HS-5 (cell line): ENCODE measurements around the gene DEFB123.
"Not testable (repeated sequence)": the region's sequence is repeated elsewhere in the genome, so short reads cannot be mapped to it uniquely, and the experiment has no call there.

Source experiments
- DNase-seq: peaks from one replicate; pipeline ENCODE4 v3.0.0-alpha.2; 2012; ENCODE audit warnings: low read depth

The DEFB123 gene, protein sequence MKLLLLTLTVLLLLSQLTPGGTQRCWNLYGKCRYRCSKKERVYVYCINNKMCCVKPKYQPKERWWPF

DNA sequence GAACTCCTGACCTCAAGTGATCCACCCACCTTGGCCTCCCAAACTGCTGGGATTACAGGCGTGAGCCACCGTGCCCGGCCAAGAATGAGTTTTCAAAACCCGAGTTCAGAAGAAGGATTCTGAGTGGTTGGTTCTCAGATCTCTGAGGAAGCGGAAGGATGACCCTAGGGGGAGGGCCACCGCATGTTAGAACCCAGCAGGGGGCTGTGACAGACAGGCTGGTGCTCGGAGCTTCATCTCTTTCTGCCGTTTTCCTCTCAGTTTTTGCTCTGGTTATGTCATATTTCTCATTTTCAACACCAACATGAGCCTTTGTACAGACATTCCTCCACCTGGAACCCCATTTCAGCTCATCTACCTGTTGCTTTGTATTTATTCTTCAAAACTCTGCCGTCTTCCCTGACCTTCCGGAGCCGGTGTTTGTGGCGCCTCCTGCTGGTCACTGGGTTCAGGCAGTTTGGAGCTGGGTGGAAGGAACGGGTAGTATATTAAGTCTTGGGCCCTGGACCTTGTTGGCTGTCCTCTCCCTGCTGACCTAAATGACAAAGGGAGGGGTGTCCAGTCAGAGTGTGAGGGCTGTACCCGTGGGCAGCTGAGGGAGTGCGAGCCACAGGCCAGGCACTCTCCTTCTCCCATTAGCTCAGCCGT lies at the start of gene DEFB123:
Gene DEFB123 (plus strand): TSS at position 621 of the 648 bp plus-strand sequence. CDS start 67 bp downstream, outside the sequence.
- DNase-seq = no peak

- DNase-seq = no peak
Measured at GRCh38 chr20:31392836-31393235, 47.6 kb upstream of the DEFB123 start.

DNA sequence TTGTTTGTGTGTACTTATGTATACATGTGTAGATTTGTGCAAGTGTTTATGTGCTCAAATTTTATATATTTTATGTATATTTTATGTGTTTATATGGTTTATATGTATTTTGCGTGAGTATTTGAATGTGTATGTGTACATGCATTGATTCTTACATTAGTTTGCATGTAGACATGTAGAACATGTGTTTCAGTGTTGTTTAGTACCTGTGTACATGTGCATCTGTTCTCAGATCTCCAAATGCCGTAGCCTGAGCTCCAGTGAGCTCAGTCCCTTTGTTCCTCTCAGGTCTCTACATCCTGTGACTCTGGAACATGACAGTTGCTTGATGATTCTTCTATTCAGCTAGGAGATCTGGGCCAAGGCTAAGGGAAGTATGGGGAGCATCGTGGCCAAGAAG lies 45.5 kb upstream of the DEFB123 start:
- DNase-seq = no peak

DNA sequence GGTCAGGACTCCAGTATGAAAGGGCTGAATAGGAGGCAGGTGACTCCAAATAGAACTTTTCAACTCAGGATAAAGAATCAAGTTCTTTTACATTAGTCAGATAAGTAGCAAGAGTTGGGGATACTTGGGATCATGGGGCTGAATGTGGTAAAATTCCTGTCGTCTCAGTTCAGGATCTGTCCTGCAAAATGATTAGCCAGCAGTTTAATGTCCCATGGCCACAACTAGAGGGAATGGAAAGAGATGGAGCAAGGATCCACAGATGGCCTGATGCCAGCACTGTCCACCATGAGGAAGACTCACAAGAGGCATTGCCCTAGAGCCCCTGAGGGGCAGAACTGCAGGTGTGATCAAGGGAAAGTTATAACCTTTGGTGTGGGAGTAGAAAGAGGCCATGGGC lies 36.5 kb upstream of the DEFB123 start:
- no peak for DNase-seq

- DNase-seq = no peak
Measured at GRCh38 chr20:31406115-31406514, 34.3 kb upstream of the DEFB123 start, which contains the start of gene DEFB121. Gene DEFB121, minus strand, starts transcription at chr20:31406215. Its CDS starts 63 bp downstream, at chr20:31406152.

- DNase-seq = no peak
Measured at GRCh38 chr20:31410011-31410410, 30.4 kb upstream of the DEFB123 start.

GRCh38 chr20:31414381-31414780 lies 26.1 kb upstream of the DEFB123 start:
- no peak for DNase-seq

- no peak for DNase-seq
Measured at GRCh38 chr20:31415653-31416052, 24.8 kb upstream of the DEFB123 start.

DNA sequence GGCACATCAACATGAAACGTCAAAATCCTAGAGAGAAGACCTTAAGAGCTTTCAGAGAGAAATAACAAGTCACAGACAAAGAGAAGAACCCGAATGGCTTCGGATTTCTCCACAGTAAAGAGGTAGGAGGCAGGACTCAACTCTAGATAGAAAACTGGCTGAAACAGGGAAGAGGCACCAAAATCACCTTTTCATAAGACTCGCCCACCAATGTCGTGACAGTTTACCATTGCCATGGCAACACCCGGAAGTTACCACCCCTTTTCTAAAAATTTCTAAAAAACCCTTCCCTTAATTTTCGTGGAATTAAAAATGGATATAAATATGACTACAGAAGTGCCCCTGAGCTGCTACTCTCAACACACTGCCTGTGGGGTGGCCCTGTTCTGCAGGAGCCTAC lies 22.1 kb upstream of the DEFB123 start:
- no peak for DNase-seq

DNA sequence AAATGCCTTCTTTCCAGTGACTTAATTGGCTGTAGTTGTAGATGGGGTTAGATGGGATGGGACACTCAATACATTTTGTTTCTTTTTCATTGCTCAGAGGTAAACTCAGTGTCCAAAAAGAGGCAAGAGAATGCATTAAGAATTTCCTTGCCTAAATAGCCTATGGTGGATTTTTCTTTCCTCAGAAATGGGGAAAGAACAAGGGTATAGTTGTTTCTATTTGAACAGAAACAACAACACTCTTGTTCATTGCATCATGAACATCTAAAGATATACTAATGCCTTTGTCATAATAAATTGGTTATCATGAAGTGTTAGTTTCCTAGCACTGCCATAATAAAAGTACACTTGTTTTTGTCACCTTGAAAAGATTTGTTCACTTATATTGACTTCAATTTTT lies 14.6 kb upstream of the DEFB123 start:
- no peak for DNase-seq

GRCh38 chr20:31426891-31427551 lies 13.4 kb upstream of the DEFB123 start:
- not testable (repeated sequence) for DNase-seq

DNA sequence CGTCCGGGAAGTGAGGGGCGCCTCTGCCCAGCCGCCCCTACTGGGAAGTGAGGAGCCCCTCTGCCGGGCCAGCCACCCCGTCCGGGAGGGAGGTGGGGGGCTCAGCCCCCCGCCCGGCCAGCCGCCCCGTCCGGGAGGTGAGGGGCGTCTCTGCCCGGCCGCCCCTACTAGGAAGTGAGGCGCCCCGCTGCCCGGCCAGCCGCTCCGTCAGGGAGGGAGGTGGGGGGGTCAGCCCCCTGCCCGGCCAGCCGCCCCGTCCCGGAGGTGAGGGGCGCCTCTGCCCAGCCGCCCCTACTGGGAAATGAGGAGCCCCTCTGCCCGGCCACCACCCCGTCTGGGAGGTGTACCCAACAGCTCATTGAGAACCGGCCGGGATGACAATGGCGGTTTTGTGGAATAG lies 12.9 kb upstream of the DEFB123 start:
- DNase-seq = not testable (repeated sequence)

GRCh38 chr20:31430568-31431115 lies 9.8 kb upstream of the DEFB123 start:
- DNase-seq = no peak

GRCh38 chr20:31446084-31446819 lies 5.8 kb downstream of the DEFB123 start:
- no peak for DNase-seq

DNA sequence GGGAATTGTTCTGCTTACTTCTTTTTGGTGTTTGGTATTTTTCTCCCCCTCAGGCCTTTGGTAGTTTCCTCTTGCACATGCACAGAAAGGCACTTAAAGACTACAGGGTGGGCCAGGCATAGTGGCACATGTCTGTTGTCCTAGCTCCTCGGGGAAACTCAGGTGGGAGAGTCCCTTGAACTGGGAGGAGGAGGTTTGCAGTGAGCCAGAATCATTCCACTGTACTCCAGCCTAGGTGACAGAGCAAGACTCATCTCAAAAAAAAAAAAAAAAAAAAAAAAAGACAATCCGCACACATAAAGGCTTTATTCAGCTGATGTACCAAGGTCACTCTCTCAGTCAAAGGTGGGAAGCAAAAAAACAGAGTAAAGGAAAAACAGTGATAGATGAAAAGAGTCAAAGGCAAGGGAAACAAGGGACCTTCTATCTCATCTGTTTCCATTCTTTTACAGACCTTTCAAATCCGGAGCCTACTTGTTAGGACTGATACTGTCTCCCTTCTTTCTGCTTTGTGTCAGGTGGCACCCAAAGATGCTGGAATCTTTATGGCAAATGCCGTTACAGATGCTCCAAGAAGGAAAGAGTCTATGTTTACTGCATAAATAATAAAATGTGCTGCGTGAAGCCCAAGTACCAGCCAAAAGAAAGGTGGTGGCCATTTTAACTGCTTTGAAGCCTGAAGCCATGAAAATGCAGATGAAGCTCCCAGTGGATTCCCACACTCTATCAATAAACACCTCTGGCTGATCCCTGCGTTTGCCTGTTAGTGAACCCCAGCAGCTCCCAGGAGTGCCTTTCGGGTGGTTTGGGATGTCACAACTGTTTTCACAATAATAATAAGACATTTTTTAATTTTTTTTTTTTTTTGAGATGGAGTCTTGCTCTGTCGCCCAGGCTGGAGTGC lies 9.3 kb downstream of the DEFB123 start:
- no peak for DNase-seq

DNA sequence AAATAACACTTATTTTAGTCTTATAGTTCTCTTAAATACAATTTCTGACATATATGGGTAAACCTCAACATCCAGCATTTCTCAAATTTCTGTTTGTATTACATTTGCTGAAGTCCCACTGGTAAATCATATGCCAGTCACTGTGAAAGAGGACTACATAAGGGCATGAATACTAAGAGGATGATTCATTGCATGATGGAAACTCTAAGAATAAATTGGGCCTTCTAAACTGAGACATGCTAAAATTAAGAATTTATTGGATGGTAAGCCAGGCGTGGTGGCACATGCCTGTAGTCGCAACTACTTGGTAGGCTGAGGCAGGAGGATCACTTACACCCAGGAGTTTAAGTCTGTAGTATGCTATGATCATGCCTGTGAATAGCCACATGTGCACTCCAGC lies 12.1 kb downstream of the DEFB123 start:
- DNase-seq = no peak

DNA sequence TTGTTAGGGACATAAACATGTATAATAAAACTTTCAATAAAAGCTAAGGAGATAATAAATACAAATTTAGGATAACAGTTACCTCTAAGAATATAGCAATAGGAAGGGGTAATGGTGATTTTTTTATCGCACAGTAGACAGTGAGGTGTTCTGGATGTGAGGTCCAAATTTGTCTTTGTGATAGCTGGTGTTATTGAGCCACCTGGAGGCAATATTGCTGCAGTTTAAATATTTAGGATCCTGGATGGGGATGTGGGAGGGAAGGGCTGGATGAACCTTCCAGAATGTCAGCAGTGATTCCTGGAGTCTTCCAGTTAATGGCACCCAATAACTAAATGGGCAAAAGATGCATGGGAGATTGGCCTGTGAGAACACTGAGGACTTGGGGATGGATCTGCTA lies 13.9 kb downstream of the DEFB123 start:
- DNase-seq = no peak

DNA sequence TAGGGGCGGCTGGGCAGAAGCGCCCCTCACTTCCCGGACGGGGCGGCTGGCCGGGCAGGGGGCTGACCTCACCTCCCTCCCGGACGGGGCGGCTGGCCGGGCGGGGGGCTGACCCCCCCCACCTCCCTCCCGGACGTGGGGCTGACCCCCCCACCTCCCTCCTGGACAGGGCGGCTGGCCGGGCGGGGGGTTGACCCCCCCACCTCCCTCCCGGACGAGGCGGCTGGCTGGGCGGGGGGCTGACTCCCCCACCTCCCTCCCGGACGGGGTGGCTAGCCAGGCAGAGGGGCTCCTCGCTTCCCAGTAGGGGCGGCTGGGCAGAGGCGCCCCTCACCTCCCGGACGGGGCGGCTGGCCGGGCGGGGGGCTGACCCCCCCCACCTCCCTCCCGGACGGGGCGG lies 30.5 kb downstream of the DEFB123 start:
- DNase-seq = not testable (repeated sequence)

- DNase-seq = no peak
Measured at GRCh38 chr20:31472395-31473330, 32.2 kb downstream of the DEFB123 start.

DNA sequence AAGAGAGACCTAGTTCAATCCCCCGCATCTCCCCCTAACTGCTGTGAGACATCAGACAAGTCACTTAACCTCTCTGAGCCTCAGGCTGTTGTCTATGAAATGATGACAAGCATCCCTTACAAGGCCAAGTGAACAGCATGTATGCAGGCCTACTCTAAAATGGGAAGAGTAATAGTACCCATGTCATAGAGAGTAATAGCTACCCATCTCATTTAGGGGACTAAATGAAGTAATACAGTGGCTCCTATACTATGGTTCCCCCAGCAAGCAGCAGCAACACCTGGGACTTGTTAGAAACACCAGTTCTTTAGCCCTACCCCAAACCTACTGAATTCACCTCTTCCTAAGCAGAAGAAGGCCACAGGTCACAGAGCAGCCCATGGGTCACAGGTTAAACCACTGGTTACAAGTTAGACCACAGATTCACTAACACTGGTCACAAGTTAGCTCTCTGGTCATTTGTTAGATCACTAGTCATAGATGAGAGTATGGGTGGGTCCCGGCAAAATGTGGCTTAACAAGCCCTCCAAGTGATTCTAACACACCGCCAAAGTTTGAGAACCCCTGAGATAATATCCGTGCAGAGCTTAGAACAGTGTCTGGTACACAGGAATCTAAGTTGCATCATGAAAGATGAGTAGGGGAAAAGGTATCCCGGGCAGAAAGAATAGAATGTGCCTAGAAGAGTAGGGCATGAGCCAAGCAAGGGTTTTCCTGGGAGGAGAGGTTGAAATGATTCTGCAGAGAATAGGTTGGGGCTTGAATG lies 33.1 kb downstream of the DEFB123 start:
- DNase-seq = no peak
